Mucosa of descending colon (tissue), 3 donors: Measurements from ENCODE around the gene DNAAF1. TPM values are rescaled to one million over a fixed set of nuclear protein-coding genes. Genes with fewer than 3 reads are reported as not detected.
"Not testable (repeated sequence)": the region's sequence is repeated elsewhere in the genome, so short reads cannot be mapped to it uniquely, and the experiment has no call there.

Source experiments
- ATAC-seq: fragments of 200-7000 bp; cut with Tn5 transposase; one replicate; pipeline ENCODE4 v1.9.1; 2020; ENCODE audit warnings: mild to moderate bottlenecking, moderate library complexity
- DNase-seq, 3 donors: peaks; one replicate each; pipeline ENCODE4 v3.0.0-alpha.2; 2020
- H3K36me3 ChIP-seq: fragments of 200-600 bp; one replicate; pipeline ENCODE4 v1.8.0; 2021; ENCODE audit warnings: low read depth, mild to moderate bottlenecking
- H3K4me1 ChIP-seq: fragments of 200-600 bp; one replicate; pipeline ENCODE4 v1.8.0; 2021; ENCODE audit warnings: low read depth, mild to moderate bottlenecking
- H3K4me3 ChIP-seq: fragments of 200-600 bp; one replicate; pipeline ENCODE4 v1.8.0; 2021; ENCODE audit warnings: mild to moderate bottlenecking
- H3K9me3 ChIP-seq: fragments of 200-600 bp; one replicate; pipeline ENCODE4 v1.8.0; 2021; ENCODE audit warnings: mild to moderate bottlenecking
- CTCF ChIP-seq: fragments of 200-600 bp; IDR thresholded peaks from one replicate; pipeline ENCODE4 v1.8.0; 2022; ENCODE audit warnings: antibody characterized with exemption, mild to moderate bottlenecking
- intact Hi-C, 2 donors: fragments of 100-400 bp; cut with DNase I in 1 of 2; cut with micrococcal nuclease in 1 of 2; formaldehyde crosslinking; loops; one replicate each; pipeline versions ENCODE4 v1.11.0 to v1.11.1; 2022; cut with DNase I, micrococcal nuclease
- total RNA-seq, 3 donors: library from RNA; stranded (reverse); fragmentation: NEBNext Ultra II Directional in 2 of 3; extraction: Animal tissue kit (Norgen Biotek cat#: 25700) in 2 of 3; gene quantifications; one replicate each; pipeline versions ENCODE4 v1.2.1 to v1.2.4, GENCODE V29; 2021 to 2023
- donor health status: DM: no; HTN: no; CAD: no; lungs with moderate emphysema.
- donor health status: DM: no; HTN: no; CAD: no.
- donor health status: DM: no; HTN: yes; CAD: no.

Gene DNAAF1
- total RNA-seq, 3 donors from 2014 or later: 0.95 TPM; not detected in 2

DNA sequence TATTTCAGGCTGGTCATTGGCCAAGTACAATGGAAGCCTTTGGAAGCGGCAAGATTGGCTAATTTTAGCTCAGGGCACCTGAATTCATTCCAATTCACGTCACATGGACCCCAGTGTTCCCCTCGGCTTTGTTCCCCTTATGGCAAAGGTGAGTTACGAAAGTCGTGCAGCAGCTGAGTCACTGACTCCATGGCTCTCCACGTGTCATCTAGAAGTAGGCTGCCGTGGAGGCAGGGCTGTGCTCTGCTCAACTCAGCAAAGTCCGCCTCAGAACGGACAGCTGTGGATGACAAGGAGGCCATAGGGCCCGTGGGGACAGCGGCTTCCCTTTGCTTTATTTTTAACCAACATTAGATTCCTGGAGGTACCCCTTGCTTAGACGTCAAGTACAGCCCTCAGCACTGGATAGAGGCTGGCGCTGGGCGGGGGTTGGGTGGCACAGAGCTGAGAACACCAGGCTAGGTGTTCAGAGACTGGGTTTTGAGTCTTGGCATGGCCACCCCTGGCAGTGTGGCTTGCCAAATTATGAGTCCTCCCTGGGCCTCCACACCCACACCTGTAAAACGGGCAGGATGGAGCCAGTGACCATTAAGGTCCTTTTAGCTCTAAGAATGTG is 69.5 kb downstream of the DNAAF1 start:
- Histone ChIP-seq H3K9me3 (no peaks in the 10 kb centered on the region), H3K36me3 (no peaks in the 10 kb centered on the region), H3K4me1 (no peaks in the 10 kb centered on the region), H3K4me3 (no peak overlapping the region)
- DNase-seq (no peak), ATAC-seq (no peak)
- no peak for TF ChIP-seq CTCF
- intact Hi-C loops: no loop called here

- Histone ChIP-seq H3K4me3 (no peak overlapping the region), H3K9me3 (no peaks in the 10 kb centered on the region), H3K36me3 (no peaks in the 10 kb centered on the region), H3K4me1 (no peaks in the 10 kb centered on the region)
- ATAC-seq: no peak
- intact Hi-C loops: no loop called here
- no peak for TF ChIP-seq CTCF
- DNase-seq: no peak
Observed at GRCh38 chr16:84215531-84215930, 70.4 kb downstream of the DNAAF1 start.

- H3K9me3 ChIP-seq, intact Hi-C loops, H3K36me3 ChIP-seq, H3K4me1 ChIP-seq, ATAC-seq, H3K4me3 ChIP-seq, DNase-seq: not testable (repeated sequence)
Observed at GRCh38 chr16:84216144-84216543, 71.0 kb downstream of the DNAAF1 start.

DNA sequence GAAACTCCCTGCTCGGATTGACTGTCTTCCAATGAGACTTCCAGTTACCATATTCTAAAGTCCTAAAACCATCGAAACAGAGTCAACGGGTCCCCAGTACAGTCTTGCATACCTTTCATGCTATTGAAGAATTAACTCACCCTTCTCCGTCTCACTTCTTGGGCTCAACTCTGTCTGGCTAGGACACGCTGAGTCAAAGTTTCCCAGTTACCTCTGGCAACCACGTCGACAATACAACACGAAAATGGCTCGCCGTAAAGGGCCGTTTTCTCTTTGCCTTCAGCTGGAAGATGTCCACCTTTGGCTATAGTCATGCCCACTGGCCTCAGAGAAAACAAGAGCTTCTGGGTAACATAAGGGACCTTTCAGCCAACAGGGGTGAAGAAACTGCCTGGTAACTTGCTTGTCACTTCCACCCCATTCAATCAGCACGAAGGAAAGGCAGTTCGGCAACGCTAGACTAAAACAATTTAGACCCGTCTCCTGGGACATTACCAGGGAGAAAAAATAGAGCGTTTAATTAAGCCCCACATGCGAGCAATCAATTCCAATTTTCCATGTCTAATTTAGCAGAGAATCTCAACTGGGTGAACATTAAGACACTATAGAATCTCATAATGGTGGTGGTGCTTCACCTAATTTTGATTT is 73.2 kb downstream of the DNAAF1 start:
- no peaks in the 10 kb centered on the region for H3K36me3 ChIP-seq
- H3K4me1 ChIP-seq: no peaks in the 10 kb centered on the region
- ATAC-seq: no peak
- intact Hi-C loops: no loop called here
- H3K9me3 ChIP-seq: no peaks in the 10 kb centered on the region
- no peak for TF ChIP-seq CTCF
- H3K4me3 ChIP-seq: no peak overlapping the region
- no peak for DNase-seq

DNA sequence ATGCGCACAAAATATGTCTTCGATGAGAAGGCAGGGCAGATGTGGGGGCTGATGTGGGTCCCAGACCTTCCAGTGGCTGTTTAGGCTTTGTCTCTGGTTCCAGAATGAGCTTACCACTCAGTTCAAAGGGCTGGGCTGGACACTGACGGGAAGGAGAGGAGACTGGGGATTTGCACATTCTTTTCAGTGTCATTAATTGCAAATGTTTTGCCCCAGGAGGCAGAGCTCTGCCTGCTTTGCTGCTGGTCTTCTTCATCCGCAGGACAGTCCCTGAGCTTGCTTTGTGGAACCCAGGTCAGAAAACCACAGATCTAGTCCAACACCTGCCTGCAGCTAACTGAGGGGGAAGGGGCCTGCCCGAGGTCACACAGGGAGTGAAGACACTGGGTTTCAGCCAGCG is 73.8 kb downstream of the DNAAF1 start:
- no peaks in the 10 kb centered on the region for H3K9me3 ChIP-seq
- intact Hi-C loops: no loop called here
- ATAC-seq (no peak), DNase-seq (no peak)
- H3K4me1 ChIP-seq: no peaks in the 10 kb centered on the region
- H3K36me3 ChIP-seq: no peaks in the 10 kb centered on the region
- TF ChIP-seq CTCF: no peak
- no peak overlapping the region for H3K4me3 ChIP-seq

DNA sequence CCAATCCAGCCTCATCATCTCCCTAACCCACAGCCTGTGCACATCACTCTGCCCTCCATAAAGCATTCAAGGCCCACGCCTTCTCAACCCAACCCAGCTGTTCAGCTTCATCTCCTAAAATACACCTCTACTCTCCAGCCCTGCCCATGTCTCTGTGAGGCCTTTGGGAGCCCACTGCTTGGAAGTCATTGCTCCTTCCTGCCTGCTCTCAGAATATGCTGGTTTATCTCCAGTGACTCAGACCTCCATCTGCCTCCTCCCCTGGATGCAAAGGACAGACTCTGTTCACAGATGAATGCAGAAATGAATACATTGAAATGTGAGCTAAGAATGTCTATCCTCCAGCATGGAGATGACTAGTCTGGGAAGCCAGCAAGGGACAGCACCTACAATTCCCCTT is 75.7 kb downstream of the DNAAF1 start:
- ATAC-seq (no peak), DNase-seq (no peak)
- intact Hi-C loops: no loop called here
- no peak overlapping the region for H3K4me3 ChIP-seq
- no peaks in the 10 kb centered on the region for H3K36me3 ChIP-seq
- H3K9me3 ChIP-seq: no peaks in the 10 kb centered on the region
- TF ChIP-seq CTCF: no peak
- H3K4me1 ChIP-seq: no peaks in the 10 kb centered on the region
